Activated effector memory CD4-positive, alpha-beta T cell treated with Interleukin-2 at 50 U/mL for 16 hours (primary cell): ENCODE measurements around the gene MAML3.

ENCODE experiments used
- DNase-seq: peaks from one replicate; pipeline ENCODE4 v3.0.0-alpha.2; 2020

MAML3 gene

DNA sequence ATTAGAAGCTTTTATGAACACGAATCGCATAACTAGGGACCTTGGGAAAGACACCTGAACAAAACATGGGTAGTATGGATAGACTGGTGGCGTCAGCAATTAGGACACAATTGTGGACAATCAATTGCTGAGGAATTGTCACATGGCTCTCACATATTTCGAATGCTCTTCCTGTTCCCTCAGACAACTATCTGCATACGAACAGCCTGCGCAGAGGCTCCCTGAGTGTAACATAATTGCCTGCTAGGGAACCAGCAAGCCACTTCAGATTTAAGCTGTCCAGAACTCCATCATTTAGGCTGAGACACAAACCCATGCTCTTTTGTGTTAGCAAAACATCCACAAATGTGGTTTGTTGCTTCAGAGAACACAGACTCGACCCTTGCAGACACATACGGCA is 327.6 kb downstream of the MAML3 start:
- no peak for DNase-seq

DNA sequence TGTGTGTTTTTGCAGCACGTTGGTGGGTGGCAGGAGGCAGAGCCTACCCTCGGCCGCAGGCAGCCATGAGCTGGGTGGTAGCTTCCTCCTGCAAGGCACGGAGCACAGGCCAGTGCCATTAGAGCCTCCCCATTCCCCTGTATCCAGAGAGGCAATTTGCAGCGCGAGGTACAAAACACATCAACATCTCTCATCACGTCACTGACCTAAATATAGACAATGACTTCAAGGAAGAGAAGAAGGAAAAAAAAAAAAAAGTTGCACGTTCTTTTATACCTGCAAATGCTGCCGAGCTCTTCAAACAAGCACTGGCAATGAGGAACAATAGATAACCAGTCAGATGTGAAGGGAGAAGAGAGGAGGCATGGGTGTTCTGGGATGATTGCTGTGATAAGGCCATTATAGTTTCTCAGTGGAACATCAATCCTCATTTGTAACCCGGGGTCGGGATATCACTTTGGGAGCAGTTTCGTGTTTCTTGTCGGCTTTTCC is 328.4 kb downstream of the MAML3 start:
- no peak for DNase-seq

DNA sequence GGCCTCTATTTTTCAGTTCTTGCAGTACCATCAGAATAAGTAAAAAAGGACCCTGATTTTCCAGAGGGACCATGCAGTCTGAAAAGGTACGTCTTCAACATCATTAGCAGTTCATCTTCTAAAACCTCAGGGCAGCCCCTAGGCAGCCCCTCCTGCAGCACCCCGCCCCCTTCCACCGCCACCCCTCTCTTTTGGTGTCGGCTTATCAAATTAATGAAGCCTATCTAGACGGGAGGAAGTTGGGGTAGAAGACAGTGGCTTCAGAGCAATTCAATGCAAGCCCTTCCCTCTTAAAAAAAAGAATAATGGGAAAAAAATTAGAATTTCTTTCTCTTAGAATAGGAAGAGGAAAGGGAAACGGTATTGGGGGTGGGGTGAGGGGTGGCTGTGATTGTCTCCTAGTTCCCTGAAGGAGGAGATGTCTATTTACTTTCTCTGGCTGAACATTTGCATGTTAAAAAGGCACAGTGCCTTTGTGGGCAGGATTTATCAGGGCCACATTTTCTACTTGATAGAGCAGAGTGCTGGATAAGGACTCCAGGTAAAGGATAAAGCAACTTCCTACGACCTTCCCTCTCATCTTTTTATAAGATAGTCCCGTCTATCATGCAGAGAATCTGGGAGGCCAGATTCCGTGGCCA is 329.0 kb downstream of the MAML3 start:
- DNase-seq, result no peak

DNA sequence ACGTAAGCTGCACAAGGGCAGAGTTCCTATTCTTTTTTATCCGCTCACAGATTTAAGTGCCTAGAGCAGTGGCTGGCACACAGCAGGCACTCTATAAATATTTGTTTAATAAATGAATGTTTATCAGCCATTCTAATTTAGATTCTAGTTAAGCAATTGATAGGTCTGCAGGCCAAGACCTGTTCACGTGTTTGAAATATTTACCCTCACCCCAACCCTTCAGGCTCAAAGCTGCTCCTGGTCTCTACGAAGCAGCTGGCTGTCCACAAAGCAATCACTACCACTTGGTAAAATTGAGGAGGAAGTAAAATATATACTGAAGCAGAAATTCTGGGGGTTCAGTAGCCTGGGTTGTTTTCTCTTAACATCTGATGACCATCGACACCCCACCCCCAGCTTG is 330.2 kb downstream of the MAML3 start:
- no peak for DNase-seq

DNA sequence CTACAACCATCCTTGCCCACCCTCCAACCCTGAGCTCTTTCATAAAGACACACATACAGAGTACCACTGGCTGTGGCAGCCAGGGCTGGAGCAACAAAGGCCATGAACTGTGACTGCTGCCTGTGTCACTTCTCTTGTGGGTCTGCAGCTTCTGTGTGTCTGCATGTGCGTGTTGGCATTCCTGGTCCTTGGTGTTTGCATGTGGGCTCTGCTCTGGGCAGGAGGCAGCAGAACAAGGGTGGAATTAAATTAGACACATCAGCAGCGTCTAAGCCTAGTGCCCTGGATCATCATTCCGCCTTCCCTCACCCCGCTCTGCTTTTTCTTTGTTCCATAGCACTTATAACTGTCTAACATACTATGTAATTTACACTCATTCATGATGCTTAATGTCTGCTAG is 330.6 kb downstream of the MAML3 start:
- no peak for DNase-seq

DNA sequence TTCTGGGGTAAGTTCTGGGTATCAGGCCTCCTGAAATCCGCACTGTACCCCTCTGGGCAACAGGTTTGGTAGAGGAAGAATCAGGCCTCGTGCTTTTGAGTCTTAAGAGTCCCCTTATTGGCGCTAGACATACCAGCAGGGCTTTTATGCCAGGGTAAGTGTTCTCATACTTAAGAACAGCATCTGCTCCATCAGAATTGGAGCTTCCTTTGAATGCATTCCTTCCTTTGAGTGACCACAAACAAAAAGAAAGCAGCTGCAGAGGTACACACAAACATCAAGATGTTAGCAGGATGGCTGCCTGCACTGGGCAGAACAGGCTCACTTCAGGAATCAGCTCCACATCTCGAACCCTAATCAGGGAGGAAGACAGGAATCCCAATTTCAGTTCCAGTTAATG is 331.6 kb downstream of the MAML3 start:
- no peak for DNase-seq

DNA sequence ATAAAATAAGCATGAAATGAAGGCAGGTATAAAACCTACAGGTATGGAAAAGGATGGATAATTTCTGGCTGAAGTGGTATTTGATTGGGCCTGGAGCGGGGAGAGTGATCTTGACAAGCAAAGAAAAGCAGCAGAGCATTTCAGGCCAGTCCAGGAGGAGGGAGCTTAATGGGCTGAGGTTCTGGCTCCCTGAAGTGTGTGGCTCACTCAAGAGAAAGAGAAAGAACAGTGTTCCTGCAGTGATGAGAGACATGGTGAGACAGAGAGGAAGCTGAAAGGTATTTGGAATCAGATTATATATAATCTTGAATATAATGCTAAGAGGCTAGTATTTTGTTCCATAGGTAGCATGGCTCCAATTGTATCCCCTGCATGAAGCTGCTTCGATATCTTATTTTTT is 334.9 kb downstream of the MAML3 start:
- no peak for DNase-seq

DNA sequence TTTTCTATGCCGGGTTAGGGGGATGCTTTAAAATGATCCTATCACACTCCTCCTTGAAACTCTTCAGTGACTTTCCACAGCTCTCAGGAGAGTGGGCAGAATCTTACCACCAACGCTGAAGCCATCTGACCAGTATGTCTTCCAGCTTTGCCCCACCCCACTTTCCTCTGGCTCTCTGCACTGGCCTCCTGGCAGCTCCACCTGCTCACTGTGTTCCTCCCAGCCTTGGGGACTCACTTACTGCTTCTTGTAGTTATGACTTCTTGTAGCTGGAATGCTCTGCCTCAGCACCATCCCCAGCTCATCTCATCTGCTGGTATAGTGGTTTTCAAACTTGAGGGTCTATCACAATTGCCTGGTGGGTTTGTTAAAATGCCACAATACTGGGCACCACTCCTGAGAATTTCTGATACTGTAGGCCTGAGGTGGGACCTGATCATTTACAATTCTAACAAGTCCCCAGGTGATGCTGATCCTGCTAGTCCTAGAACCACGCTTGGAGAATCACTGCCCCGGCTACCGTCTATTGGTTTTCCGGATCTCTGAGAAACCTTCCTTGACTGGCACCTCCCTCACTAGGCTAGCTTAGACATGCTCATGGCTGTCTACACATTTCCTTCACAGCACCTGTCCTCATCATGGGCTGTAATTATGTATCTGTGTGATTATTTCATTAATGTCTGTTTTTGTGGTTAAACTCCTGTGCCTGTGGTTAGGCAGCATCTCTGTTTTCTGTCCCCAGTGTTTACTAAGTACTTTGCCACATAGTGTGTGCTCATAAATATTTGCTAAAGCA is 336.1 kb downstream of the MAML3 start:
- DNase-seq, result no peak

DNA sequence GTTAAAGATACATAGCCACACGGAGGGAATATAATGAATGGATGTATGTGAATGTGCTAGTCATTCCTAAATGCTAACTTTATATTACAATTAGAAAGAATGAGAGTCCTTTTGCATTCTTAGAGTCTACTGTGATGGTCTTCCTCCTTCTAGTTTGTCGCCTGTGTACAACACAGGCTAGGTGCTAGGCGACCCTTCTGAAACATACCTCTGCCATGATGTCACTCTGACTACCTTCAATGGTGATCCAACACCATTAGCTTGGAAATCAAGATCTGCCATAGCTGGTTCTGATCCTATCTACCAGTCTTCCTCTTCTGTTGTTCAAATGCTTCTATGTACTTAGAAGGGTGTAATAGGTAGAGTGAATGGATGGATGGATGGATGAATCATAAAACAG is 337.1 kb downstream of the MAML3 start:
- no peak for DNase-seq

DNA sequence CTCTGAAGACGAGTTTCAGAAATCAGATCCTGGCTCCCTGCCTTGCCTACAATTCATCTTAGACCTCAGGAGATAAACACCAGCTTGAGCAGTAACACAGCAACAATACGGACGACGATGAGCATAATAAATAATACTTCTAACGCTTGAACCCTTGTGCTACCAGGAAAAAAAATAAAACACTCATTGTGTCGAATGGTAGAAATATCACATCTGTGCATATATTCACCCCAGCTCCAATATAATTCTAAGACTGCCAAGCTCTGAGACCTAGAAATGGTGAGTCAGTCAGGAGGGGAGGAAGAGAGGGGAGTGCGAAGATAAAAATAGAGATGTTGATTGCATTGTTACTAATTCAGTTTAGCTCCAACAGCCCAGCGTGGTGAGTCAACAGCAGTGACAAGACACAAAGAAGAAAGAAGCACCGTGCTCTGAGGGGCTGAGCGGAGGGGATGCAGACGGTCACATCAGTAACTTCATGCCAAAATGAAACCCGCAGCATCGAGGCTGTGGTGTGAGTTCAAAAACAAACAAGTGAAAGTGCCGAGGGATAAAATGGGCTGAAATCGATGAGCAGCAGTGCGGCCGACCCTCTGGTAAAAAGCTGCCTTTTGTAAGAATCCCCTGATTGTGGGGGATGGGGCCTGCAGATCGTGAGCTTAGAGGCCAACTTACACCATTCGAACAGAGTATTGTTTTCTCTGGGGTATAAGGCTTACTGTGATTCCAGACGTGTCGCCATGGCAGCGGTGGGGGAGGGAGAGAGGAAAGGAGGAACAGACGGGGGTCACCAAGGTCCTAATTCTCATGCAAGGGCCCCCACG is 338.0 kb downstream of the MAML3 start:
- DNase-seq, result no peak

DNA sequence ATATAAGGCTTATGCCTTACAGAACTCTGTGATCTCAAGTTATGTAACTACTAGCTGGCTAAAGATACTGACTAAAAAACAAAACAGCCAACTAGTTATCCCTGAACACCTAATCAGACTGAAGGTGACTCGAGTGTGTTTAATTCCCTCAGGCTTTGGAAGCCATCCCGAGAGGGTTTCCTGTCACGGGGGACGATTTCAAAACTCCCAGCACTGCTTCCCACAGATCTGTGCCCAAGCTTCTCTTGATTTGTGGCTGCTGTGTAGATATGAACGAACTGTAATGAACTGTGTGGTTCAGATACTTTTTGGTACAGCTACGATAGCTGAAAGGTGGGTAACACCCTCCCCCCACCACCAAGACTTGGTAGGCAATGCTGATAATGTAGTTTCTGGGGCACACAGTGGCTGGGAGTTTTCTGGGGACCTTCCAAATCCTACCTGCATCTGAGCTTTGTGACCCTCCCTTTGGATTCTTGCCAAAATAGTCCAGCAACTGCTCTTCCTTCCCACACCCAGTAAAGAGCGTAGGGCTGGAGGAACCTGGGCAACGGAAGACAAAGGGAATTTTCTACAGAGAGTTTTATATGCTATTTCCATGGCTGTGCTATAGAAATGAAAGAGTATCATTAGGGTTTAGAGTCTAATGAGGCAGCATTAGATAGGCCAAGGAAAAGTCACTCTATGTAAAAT is 339.5 kb downstream of the MAML3 start:
- no peak for DNase-seq

DNA sequence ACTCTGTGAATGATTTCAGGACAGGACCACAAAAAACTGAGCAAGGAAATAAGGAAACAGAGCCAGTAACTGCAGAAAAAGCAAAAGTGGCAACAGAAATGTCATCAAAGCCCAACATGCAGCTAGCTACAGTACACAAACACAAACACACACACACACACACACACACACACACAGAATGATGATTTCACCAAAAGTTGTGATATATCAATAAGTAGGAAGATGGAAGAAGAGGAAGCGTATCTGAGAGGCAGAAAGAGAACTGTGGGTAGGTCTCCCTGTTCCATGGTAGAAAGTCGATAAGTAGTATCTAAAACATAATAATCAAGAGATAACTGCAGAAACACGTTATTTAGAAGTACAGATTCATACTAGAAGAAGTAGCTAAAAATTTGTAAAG is 340.1 kb downstream of the MAML3 start:
- no peak for DNase-seq

DNA sequence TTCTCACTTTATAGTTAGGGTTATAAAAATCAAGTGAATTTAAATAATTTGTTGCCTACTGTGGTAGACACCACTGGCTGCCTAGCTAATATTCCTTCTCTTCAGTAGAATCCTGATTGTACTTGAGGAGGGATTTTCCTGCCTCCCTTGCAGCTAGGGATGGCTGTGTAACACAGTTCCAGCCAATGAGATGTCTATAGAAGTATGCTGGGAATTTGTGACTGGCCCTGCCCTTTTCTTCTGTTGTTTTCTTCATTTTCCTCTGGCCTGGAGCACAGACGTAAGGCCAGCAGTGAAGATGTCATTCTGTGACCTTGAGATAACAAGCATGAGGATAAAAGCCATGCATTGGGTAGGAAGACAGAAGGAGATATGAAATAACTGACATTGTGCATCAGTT is 343.3 kb downstream of the MAML3 start:
- no peak for DNase-seq

DNA sequence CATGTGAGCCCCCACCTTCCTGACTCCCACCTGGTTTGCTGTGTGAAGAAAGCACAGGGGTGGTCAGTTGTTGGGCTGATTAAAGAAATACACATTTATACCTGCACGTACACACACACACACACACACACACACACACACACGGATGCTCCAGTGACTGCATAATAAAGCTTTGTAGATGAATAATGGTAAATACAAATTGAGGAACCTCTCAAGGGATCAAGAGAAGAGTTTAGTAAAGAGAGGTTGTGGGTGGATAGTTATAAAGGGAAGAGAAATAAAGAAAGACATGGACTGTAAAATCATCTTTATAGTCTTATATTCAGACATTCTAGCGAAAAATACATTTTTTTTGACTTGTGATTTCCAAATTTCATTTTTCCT is 344.2 kb downstream of the MAML3 start:
- DNase-seq, result no peak

DNA sequence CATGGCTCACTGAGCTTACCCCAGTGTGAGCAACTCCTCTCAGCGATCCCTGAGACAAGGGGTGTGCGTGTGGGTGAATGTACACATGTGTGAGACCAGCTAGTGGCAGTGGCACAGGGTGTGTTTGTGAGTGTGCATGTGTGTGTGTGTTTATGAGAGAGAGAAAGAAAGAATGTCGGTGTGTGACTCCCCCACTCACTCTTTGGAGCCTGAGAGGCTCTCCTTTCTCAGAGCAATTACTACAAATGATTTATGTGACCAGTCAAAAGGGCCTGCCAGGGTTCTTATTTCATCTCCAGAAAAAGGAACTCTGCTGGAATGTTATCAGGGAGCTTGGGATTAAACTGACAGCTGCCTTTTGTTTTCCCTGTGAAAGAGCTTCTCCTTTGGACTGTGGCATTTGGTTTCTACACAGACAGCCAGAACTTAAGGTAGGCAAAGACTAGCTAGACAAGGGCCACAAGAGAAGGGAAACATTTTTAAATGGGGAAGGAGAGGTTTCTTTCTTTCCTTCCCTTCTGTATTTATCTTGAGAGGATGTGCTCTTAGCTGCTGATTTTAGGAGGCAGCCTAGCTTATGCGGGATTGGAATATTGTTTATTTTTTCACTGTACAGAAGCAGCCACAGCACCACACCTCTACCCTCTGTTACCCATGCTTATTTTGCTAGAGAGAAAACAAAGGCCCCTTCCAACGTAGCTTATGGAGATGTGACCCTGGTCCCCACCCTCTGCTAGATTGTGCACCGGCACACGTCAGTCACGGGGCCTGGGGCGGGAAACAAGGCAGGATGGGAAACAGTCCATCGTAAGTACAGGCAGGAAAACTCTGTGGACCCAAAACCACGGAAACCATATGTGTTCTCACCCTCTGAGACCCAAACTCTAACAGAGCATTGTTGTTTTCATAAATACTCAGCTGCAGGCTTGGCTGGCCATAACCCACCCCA is 344.9 kb downstream of the MAML3 start:
- DNase-seq, result no peak

DNA sequence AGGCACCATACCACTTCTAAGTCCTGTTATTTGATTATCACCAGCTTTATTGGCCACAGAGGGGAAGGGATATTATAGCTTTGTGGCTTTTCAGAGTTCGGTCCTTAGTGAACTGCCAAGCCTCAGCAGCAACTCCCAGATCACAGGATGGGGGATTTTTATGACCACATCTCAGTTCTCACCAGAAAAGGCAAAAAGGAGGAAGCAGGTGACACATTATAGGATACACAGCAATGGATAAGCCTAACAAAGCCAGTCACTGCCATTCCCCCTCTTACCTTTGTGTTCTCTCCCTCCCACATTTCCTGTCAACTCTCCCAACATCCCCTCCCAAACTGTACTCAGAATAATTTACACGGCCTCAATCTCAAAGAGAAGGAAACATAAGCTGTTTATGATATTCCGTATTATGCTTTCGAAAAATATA is 345.6 kb downstream of the MAML3 start:
- DNase-seq, result no peak

DNA sequence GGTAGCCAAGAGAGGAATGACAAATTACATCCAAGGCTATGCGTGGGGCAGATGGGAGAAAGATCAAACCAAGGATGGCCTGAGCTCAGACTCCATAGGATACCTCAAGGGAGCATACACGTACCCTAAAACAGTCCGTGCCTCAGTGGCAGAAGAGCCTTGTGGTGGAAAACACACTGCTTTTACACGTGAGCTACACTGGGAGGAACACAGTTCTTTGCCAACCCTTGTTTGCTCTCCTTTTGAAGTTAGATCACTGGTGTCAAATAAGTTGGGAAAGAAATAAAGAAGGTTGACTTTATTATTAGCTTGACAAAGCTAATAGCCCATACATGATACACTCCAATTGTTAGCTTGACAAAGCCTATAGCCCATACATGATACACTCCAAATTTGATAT is 346.5 kb downstream of the MAML3 start:
- no peak for DNase-seq

DNA sequence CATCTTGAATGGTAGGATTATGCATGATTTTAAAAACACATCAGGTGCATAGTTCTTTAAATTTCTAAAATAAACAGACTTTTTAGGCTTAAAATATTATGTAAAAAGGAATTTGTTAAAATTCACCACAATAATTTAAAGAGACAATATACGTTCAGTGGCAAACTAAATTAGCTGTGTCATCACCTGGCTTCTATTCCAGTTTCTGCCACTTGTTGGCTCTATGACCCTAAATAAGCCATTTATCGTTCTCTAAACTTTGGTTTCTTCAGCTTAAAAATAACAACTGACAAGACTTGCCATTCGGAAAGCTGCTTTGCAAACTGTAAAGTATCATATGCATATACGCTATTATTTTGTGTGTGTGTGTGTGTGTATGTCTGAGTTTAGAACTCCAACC is 347.1 kb downstream of the MAML3 start:
- DNase-seq, result no peak

DNA sequence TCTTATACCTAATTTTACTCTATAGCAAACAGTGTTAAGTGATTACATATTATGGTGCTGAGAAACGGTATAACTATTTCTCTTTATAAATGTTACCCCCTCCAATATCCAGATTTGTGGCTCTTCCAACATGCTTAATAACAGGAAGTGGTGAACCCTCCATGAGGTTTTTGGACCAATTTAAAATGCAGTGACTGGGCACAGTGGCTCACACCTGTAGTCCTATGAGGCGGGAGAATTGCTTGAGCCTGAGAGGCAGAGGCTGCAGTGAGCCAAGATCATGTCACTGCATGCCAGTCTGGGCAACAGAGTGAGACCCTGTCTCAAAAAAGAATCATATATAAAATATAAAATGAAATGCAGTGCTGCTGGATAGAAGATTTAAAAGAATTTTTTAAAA is 351.1 kb downstream of the MAML3 start:
- no peak for DNase-seq

DNA sequence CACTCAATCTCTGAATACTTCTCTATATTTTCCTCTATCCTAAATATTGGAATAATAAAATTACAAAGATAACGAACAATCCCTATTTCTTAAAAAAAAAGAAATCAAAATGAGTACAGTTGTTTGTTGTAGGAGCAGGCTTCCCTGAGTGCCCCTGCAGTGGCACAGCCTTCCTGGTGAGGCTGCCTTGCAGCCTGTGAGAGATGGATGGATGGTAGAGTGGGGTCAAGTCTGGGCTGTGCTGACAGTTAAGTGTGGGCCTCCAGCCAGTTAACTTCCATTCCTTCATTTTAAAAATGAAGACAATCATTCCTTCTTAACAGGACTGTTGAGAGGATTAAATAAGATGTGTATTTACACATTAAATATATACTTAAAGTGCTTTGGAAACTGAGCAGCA is 351.5 kb downstream of the MAML3 start:
- no peak for DNase-seq

DNA sequence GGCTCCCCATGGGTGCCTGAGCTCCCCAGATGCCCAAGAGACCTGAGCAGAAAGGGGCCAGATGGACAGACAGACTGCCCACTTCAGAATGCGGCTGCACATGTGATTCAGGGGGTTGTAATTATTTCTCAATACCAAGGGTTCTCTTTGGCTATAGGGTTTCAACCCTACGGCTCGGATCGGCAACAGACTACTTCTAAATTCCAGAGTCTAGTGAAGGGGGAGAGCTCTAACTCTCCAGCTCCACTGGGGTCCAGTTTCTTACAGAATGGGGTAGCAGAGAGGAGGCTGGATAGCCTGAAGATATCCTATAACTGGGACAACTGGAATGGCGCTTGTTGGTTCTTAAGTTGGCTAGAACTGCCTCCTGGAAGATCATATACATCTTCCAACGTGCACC is 352.1 kb downstream of the MAML3 start:
- DNase-seq, result no peak

DNA sequence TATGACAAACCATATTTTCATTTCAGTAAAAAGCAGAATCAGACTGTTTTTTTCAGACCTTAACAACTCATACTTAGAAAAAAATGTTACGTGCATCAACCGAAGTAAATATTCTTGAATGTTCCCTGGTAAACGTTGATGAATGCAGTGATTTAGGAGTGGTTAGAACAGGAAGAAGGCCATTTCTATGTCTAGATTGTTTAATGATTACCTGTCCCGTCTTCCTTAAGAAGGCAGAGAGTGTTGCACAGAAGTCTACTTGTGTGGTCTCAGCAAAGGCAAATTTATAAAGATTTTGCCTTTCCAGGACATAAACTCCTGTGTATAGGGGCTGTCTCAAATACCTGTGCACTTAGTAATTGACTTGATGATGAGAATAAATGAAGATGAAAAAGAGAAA is 353.9 kb downstream of the MAML3 start:
- no peak for DNase-seq
